Neural progenitor cell (in vitro differentiated cells): ENCODE results near the gene AFMID. TPM values are rescaled to one million over a fixed set of nuclear protein-coding genes. Genes with fewer than 3 reads are reported as not detected.

Experiments used
- DNase-seq: peaks from one replicate; pipeline ENCODE4 v3.0.0-alpha.2; 2016; ENCODE audit warnings: low spot score
- H2AFZ ChIP-seq: fragments of 200-600 bp; sonication (generic); replicated peaks from 2 replicates; pipeline ENCODE4 v1.6.1; 2016; ENCODE audit warnings: antibody characterized with exemption
- H3F3A ChIP-seq: fragments of 200-600 bp; sonication (generic); 2 replicates; pipeline ENCODE4 v1.6.1; 2016; ENCODE audit warnings: antibody characterized with exemption, low read depth
- H3K27ac ChIP-seq: fragments of 200-600 bp; sonication (generic); 2 replicates; pipeline ENCODE4 v1.5.1; 2016; ENCODE audit warnings: mild to moderate bottlenecking
- H3K27me3 ChIP-seq: fragments of 200-600 bp; sonication (generic); 2 replicates; pipeline ENCODE4 v1.6.1; 2016; ENCODE audit warnings: mild to moderate bottlenecking, moderate library complexity
- H3K36me3 ChIP-seq: fragments of 200-600 bp; sonication (generic); 2 replicates; pipeline ENCODE4 v1.5.1; 2016
- H3K4me1 ChIP-seq: fragments of 200-600 bp; sonication (generic); 2 replicates; pipeline ENCODE4 v1.6.1; 2016; ENCODE audit warnings: mixed run types
- H3K4me2 ChIP-seq: fragments of 200-600 bp; sonication (generic); 2 replicates; pipeline ENCODE4 v1.6.1; 2016
- H3K4me3 ChIP-seq: fragments of 200-600 bp; sonication (generic); 2 replicates; pipeline ENCODE4 v1.5.1; 2016
- H3K79me2 ChIP-seq: fragments of 200-600 bp; sonication (generic); 2 replicates; pipeline ENCODE4 v1.6.1; 2016; ENCODE audit warnings: low read depth
- H3K9ac ChIP-seq: fragments of 200-600 bp; sonication (generic); 2 replicates; pipeline ENCODE4 v1.6.1; 2016
- H3K9me3 ChIP-seq: fragments of 200-600 bp; sonication (generic); 2 replicates; pipeline ENCODE4 v1.5.1; 2016; ENCODE audit warnings: low read depth
- H4K20me1 ChIP-seq: fragments of 200-600 bp; sonication (generic); 2 replicates; pipeline ENCODE4 v1.6.1; 2016; ENCODE audit warnings: low read depth
- H3K27ac Mint-ChIP-seq: 3 replicates; pipeline ENCODE4 v1.8.0; 2021; ENCODE audit warnings: mixed read lengths
- H3K27me3 Mint-ChIP-seq: 2 replicates; pipeline ENCODE4 v1.8.0; 2022; ENCODE audit warnings: low read depth, mild to moderate bottlenecking, inconsistent platforms, moderate library complexity, mixed read lengths; ENCODE audit not compliant: insufficient read depth
- H3K36me3 Mint-ChIP-seq: 3 replicates; pipeline ENCODE4 v1.8.0; 2021; ENCODE audit warnings: mixed read lengths
- H3K4me1 Mint-ChIP-seq: 3 replicates; pipeline ENCODE4 v1.8.0; 2021; ENCODE audit warnings: mixed read lengths
- H3K4me3 Mint-ChIP-seq: 3 replicates; pipeline ENCODE4 v1.8.0; 2021; ENCODE audit warnings: mild to moderate bottlenecking, moderate library complexity, mixed read lengths
- H3K9me3 Mint-ChIP-seq: 3 replicates; pipeline ENCODE4 v1.8.0; 2020; ENCODE audit warnings: mixed read lengths
- EZH2 ChIP-seq: fragments of 200-600 bp; sonication (generic); IDR thresholded peaks from 2 replicates; pipeline ENCODE4 v1.6.1; 2017; ENCODE audit warnings: antibody characterized with exemption, mild to moderate bottlenecking, moderate library complexity
- EZH2phosphoT487 ChIP-seq: fragments of 200-600 bp; sonication (generic); IDR thresholded peaks from 2 replicates; pipeline ENCODE4 v1.6.1; 2017; ENCODE audit warnings: antibody characterized with exemption
- total RNA-seq: library from RNA; depleted of rRNA; stranded (reverse); fragments of >200 nt; gene quantifications from 2 replicates; pipeline ENCODE4 v1.2.3, GENCODE V29; 2015; ENCODE audit warnings: low replicate concordance
- TF ChIP-seq, protein P1 (sequence below): fragments of 200-600 bp; sonication (generic); IDR thresholded peaks from 2 replicates; pipeline ENCODE4 v1.5.1; 2017; ENCODE audit warnings: antibody characterized with exemption, mild to moderate bottlenecking

The AFMID gene
- total RNA-seq, 1 donor from 2014 or later = 76.8 TPM

DNA sequence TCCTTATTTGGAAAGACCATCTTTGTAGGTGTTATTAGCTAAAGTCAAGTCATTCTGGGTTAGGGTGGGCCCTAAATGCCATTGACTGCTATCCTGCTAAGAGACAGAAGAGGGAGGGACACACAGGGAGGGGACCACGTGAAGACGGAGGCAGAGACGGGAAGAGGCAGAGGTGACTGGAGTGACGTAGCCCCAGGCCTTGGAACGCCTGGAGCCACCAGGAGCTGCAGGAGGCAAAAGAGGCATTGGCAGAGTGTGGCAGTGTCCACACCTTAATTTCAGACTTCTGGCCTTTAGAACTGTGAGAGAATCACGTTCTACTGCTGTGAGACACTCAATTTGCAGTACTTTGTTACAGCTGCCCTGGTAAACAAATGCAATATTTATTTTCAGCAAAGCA is 13.3 kb downstream of the AFMID start:
- Histone ChIP-seq H3K79me2 (no peaks in the 10 kb centered on the region), H3K27ac (no peak overlapping the region)

DNA sequence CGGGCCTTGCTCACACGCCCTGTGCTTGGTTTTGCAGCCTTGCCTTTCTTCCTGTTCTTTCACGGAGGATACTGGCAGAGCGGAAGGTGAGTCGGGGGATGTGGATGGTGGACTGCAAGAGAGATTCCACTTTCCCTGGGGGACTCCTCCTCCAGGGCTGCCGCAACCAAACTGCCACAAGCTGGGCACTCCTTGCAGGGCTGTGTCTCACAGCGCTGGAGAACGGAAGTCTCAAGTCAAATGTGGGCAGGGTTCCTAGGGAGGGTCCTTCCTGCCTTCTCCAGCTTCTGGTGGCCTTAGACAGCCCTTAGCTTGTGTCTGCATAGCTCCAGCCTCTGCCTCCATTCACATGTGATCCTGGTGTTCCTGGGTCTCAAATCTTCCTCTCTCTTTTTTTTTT is 15.5 kb downstream of the AFMID start:
- TF ChIP-seq EZH2phosphoT487 (no peak), EZH2 (no peak)
- TF ChIP-seq, protein P1, sequence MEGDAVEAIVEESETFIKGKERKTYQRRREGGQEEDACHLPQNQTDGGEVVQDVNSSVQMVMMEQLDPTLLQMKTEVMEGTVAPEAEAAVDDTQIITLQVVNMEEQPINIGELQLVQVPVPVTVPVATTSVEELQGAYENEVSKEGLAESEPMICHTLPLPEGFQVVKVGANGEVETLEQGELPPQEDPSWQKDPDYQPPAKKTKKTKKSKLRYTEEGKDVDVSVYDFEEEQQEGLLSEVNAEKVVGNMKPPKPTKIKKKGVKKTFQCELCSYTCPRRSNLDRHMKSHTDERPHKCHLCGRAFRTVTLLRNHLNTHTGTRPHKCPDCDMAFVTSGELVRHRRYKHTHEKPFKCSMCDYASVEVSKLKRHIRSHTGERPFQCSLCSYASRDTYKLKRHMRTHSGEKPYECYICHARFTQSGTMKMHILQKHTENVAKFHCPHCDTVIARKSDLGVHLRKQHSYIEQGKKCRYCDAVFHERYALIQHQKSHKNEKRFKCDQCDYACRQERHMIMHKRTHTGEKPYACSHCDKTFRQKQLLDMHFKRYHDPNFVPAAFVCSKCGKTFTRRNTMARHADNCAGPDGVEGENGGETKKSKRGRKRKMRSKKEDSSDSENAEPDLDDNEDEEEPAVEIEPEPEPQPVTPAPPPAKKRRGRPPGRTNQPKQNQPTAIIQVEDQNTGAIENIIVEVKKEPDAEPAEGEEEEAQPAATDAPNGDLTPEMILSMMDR = no peak
- Mint-ChIP-seq H3K27ac (no peak overlapping the region), H3K4me1 (no peaks in the 10 kb centered on the region), H3K36me3 (peaks cover 9% of the 10 kb centered on the region), H3K27me3 (peaks cover 4% of the 10 kb centered on the region), H3K9me3 (no peaks in the 10 kb centered on the region), H3K4me3 (no peak overlapping the region)
- Histone ChIP-seq H2AFZ (no peak overlapping the region), H3K4me1 (no peaks in the 10 kb centered on the region), H3K9me3 (no peaks in the 10 kb centered on the region), H3K36me3 (no peaks in the 10 kb centered on the region), H3F3A (no peaks in the 10 kb centered on the region), H3K9ac (no peak overlapping the region), H3K79me2 (no peaks in the 10 kb centered on the region), H3K4me2 (no peak overlapping the region), H3K4me3 (no peak overlapping the region), H3K27me3 (no peaks in the 10 kb centered on the region), H3K27ac (no peak overlapping the region), H4K20me1 (no peaks in the 10 kb centered on the region)
- DNase-seq = no peak

More for the DNA sequence above, 13.3 kb downstream of the AFMID start:
- Mint-ChIP-seq H3K27me3 (peaks cover 5% of the 10 kb centered on the region), H3K4me1 (peaks cover 14% of the 10 kb centered on the region), H3K27ac (no peak overlapping the region), H3K9me3 (no peaks in the 10 kb centered on the region), H3K4me3 (no peak overlapping the region), H3K36me3 (peaks cover 14% of the 10 kb centered on the region)
- H2AFZ ChIP-seq = no peak overlapping the region
- H3K27me3 ChIP-seq = no peaks in the 10 kb centered on the region
- no peak for DNase-seq
- H4K20me1 ChIP-seq = peaks cover 9% of the 10 kb centered on the region
- no peak overlapping the region for H3K4me3 ChIP-seq
- no peak overlapping the region for H3K4me2 ChIP-seq
- no peaks in the 10 kb centered on the region for H3K36me3 ChIP-seq
- H3F3A ChIP-seq = no peaks in the 10 kb centered on the region
- no peak for TF ChIP-seq EZH2phosphoT487
- no peak for TF ChIP-seq EZH2
- TF ChIP-seq, protein P1 = no peak
- no peaks in the 10 kb centered on the region for H3K9me3 ChIP-seq
- no peaks in the 10 kb centered on the region for H3K4me1 ChIP-seq
- no peak overlapping the region for H3K9ac ChIP-seq

GRCh38 chr17:78204387-78205123 is 17.4 kb downstream of the AFMID start:
- H3K27ac Mint-ChIP-seq = no peak overlapping the region
- H3K4me3 ChIP-seq = no peak overlapping the region
- H3F3A ChIP-seq = no peaks in the 10 kb centered on the region
- H3K27me3 ChIP-seq = no peaks in the 10 kb centered on the region
- DNase-seq = no peak
- H3K36me3 ChIP-seq = no peaks in the 10 kb centered on the region
- no peaks in the 10 kb centered on the region for H3K9me3 ChIP-seq
- no peak overlapping the region for H3K4me3 Mint-ChIP-seq
- TF ChIP-seq, protein P1 = no peak
- TF ChIP-seq EZH2 (no peak), EZH2phosphoT487 (no peak)
- H3K9ac ChIP-seq = no peak overlapping the region
- H2AFZ ChIP-seq = no peak overlapping the region
- peaks cover 4% of the 10 kb centered on the region for H3K36me3 Mint-ChIP-seq
- H3K4me2 ChIP-seq = no peak overlapping the region
- no peaks in the 10 kb centered on the region for H3K9me3 Mint-ChIP-seq
- H3K27ac ChIP-seq = no peak overlapping the region
- no peaks in the 10 kb centered on the region for H3K79me2 ChIP-seq
- H4K20me1 ChIP-seq = no peaks in the 10 kb centered on the region
- H3K4me1 ChIP-seq = no peaks in the 10 kb centered on the region
- H3K27me3 Mint-ChIP-seq = peaks cover 2% of the 10 kb centered on the region
- H3K4me1 Mint-ChIP-seq = no peaks in the 10 kb centered on the region
